Body of pancreas (tissue), 4 donors: ENCODE data around the gene ZNF577.

Source experiments
- POLR2A ChIP-seq, 3 donors: fragments of 450-650 bp; IDR thresholded peaks; one replicate each; pipeline ENCODE4 v1.6.1; 2016; ENCODE audit warnings: antibody characterized with exemption in 3 of 3, mild to moderate bottlenecking in 2 of 3
- TF ChIP-seq, protein P1 (sequence below), 7 experiments: fragments of 450-650 bp in 4 of 7; fragments of 200-600 bp in 3 of 7; sonication (generic) in 3 of 7; IDR thresholded peaks; one replicate each; pipeline ENCODE4 v1.5.1; 2016 to 2019; ENCODE audit warnings: antibody characterized with exemption in 7 of 7

DNA sequence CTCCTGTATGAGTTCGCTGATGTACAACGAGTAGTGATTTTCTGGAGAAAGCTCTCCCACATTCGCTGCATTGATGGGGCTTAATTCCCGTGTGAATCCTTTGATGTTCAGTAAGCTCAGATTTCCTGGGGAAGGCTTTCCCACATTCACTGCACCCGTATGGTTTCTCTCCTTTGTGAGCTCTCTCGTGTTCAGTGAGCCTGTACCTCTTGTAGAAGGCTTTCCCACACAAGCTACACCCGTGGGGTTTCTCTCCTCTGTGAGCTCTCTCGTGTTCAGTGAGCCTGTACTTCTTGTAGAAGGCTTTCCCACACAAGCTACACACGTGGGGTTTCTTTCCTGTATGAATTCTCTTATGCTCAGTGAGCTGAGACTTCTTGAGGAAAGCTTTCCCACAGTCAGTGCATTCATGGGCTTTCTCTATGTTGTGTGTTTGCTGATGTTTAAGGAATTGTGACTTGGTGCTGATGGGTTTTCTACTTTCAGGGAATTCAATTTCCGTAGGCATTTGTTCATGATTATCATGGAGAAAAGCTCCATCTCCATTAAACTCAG is 3.5 kb upstream of the ZNF577 start:
- TF ChIP-seq, protein P1, sequence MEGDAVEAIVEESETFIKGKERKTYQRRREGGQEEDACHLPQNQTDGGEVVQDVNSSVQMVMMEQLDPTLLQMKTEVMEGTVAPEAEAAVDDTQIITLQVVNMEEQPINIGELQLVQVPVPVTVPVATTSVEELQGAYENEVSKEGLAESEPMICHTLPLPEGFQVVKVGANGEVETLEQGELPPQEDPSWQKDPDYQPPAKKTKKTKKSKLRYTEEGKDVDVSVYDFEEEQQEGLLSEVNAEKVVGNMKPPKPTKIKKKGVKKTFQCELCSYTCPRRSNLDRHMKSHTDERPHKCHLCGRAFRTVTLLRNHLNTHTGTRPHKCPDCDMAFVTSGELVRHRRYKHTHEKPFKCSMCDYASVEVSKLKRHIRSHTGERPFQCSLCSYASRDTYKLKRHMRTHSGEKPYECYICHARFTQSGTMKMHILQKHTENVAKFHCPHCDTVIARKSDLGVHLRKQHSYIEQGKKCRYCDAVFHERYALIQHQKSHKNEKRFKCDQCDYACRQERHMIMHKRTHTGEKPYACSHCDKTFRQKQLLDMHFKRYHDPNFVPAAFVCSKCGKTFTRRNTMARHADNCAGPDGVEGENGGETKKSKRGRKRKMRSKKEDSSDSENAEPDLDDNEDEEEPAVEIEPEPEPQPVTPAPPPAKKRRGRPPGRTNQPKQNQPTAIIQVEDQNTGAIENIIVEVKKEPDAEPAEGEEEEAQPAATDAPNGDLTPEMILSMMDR (IDR thresholded peaks at IDR 0.05), result no peak
- no peak for TF ChIP-seq POLR2A (IDR thresholded peaks at IDR 0.05)
